BJ (cell line): ENCODE data around the gene RNF19B. TPM values are rescaled to one million over a fixed set of nuclear protein-coding genes. Genes with fewer than 3 reads are reported as not detected.
A peak's percentile ranks its signal among the peaks of the same experiment; 100 is the strongest.

Source experiments
- CTCF ChIA-PET: fragments of 350-600 bp; formaldehyde crosslinking; extraction: SDS; loops from one replicate; lab custom pipeline; 2021; ENCODE audit warnings: antibody characterized with exemption, inconsistent platforms; lab: Yijun Ruan, JAX
- POLR2A ChIA-PET: fragments of 300-600 bp; sonication (Branson Sonifier 250); formaldehyde crosslinking; extraction: SDS; loops from one replicate; lab custom pipeline; 2021; ENCODE audit warnings: antibody characterized with exemption; lab: Charles Lee
- DNase-seq: peaks from one replicate; pipeline ENCODE4 v3.0.0-alpha.2; 2011; ENCODE audit warnings: low read depth
- H3K27me3 ChIP-seq: 2 replicates; pipeline ENCODE4 v1.6.0; 2011; ENCODE audit warnings: low read length; ENCODE audit not compliant: control insufficient read depth, insufficient read depth
- H3K36me3 ChIP-seq: 2 replicates; pipeline ENCODE4 v1.5.1; 2011; ENCODE audit warnings: low read length; ENCODE audit not compliant: control insufficient read depth, insufficient read depth
- H3K4me3 ChIP-seq: 2 replicates; pipeline ENCODE4 v1.5.1; 2011; ENCODE audit warnings: low read depth, mild to moderate bottlenecking, control low read depth, low read length
- polyA plus RNA-seq: library from polyadenylated mRNA; depleted of rRNA; stranded (reverse); fragments of >200 nt; gene quantifications from 2 replicates; pipeline ENCODE4 v1.2.3, GENCODE V29; 2011
- TF ChIP-seq, protein P1 (sequence below): IDR thresholded peaks from 2 replicates; pipeline ENCODE4 v1.5.1; 2011; ENCODE audit warnings: low read depth, mild to moderate bottlenecking, control low read depth, inconsistent platforms, low read length, moderate library complexity; ENCODE audit not compliant: insufficient read depth

The RNF19B gene
- polyA plus RNA-seq, 1 experiment, result 8.2 TPM

GRCh38 chr1:32895325-32896215 is 69.0 kb downstream of the RNF19B start:
- no peak for DNase-seq
- TF ChIP-seq, protein P1, sequence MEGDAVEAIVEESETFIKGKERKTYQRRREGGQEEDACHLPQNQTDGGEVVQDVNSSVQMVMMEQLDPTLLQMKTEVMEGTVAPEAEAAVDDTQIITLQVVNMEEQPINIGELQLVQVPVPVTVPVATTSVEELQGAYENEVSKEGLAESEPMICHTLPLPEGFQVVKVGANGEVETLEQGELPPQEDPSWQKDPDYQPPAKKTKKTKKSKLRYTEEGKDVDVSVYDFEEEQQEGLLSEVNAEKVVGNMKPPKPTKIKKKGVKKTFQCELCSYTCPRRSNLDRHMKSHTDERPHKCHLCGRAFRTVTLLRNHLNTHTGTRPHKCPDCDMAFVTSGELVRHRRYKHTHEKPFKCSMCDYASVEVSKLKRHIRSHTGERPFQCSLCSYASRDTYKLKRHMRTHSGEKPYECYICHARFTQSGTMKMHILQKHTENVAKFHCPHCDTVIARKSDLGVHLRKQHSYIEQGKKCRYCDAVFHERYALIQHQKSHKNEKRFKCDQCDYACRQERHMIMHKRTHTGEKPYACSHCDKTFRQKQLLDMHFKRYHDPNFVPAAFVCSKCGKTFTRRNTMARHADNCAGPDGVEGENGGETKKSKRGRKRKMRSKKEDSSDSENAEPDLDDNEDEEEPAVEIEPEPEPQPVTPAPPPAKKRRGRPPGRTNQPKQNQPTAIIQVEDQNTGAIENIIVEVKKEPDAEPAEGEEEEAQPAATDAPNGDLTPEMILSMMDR, result no peak
- ChIA-PET POLR2A (no interaction called here), CTCF (interaction anchor here (0.8 to 1.2 kb wide), 4 partner anchors 9 to 191 kb away, joined by 3 to 5 read pairs (median 3); no protein-coding TSS in a partner anchor)
- H3K36me3 ChIP-seq, result no peaks in the 10 kb centered on the region; the same call in 1 of the 2 replicates
- H3K4me3 ChIP-seq, result no peak overlapping the region
- peaks cover 6% of the 10 kb centered on the region for H3K27me3 ChIP-seq

- peaks cover 6% of the 10 kb centered on the region for H3K27me3 ChIP-seq
- no peak for DNase-seq
- TF ChIP-seq, protein P1, result no peak
- H3K36me3 ChIP-seq, result no peaks in the 10 kb centered on the region; the same call in 1 of the 2 replicates
- ChIA-PET CTCF (interaction anchor here (1.1 to 1.4 kb wide), 3 partner anchors 8 to 192 kb away, joined by 3 to 5 read pairs (median 3); no protein-coding TSS in a partner anchor), POLR2A (no interaction called here)
- no peak overlapping the region for H3K4me3 ChIP-seq
These were observed 69.9 kb downstream of the RNF19B start for GRCh38 chr1:32894681-32895080.

DNA sequence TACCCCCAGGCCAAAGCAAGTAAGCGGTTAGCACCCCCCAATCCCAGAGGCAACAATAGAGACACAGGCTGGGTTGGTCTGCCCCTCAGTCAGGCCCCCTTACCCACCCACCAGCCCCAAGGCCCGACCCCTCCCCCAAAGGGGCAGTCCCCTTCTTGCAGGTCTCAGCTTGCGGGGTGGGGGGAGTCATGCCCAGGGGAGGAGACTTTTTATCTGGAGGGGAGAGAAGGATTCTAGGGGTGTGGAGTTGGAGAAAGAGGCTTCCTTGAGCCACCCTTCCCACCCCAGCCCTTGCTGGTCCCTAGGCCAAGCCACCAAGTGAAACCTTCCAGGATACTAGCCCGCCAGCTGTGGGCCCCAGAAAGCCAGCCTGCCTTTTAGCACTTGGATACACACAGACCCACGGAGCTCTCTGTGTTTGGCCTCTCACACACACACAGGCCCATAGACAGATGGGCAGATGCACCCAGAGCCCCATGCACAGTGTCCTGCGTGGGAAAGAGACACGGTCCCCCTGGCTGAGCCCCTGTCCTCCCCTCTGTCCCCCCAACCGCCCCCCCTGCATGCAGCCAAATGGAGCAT is 70.5 kb downstream of the RNF19B start:
- H3K36me3 ChIP-seq, result no peaks in the 10 kb centered on the region; the same call in 1 of the 2 replicates
- peaks cover 7% of the 10 kb centered on the region for H3K27me3 ChIP-seq
- TF ChIP-seq, protein P1, result no peak
- DNase-seq, result no peak
- no peak overlapping the region for H3K4me3 ChIP-seq
- CTCF ChIA-PET, result interaction anchor here (1.1 to 2.4 kb wide), 5 partner anchors 12 to 192 kb away, joined by 3 to 9 read pairs (median 4); no protein-coding TSS in a partner anchor
- POLR2A ChIA-PET, result no interaction called here

- peak overlapping the region; percentile 37 for H3K4me3 ChIP-seq
- CTCF ChIA-PET, result interaction anchor here (0.9 to 2.7 kb wide), 10 partner anchors 11 to 429 kb away, joined by 3 to 43 read pairs (median 4); no protein-coding TSS in a partner anchor
- no peaks in the 10 kb centered on the region; the same call in 1 of the 2 replicates for H3K36me3 ChIP-seq
- H3K27me3 ChIP-seq, result peaks cover 8% of the 10 kb centered on the region
- POLR2A ChIA-PET, result interaction anchor here (0.6 kb wide), 1 partner anchor 23 kb away, joined by 12 read pairs; no protein-coding TSS in a partner anchor
- TF ChIP-seq, protein P1, result peak; percentile 36
- DNase-seq, result no peak
These were observed 71.2 kb downstream of the RNF19B start for GRCh38 chr1:32893198-32894018.
